Activated CD8-positive, alpha-beta memory T cell treated with anti-CD3 and anti-CD28 coated beads for 36 hours (primary cell): ENCODE results near the gene NCAPD2. TPM values are rescaled to one million over a fixed set of nuclear protein-coding genes. Genes with fewer than 3 reads are reported as not detected.

Experiments
- CTCF ChIA-PET: fragments of 350-600 bp; sonication (Branson Sonifier 250); formaldehyde crosslinking; loops from one replicate; lab custom pipeline; 2021; ENCODE audit warnings: antibody characterized with exemption; lab: Charles Lee
- POLR2A ChIA-PET: fragments of 350-600 bp; sonication (Branson Sonifier 250); formaldehyde crosslinking; loops from one replicate; lab custom pipeline; 2021; ENCODE audit warnings: antibody characterized with exemption; lab: Charles Lee
- total RNA-seq, 2 experiments: library from RNA; stranded (reverse); gene quantifications; one replicate each; pipeline ENCODE4 v1.2.3, GENCODE V29; 2021

The NCAPD2 gene, protein sequence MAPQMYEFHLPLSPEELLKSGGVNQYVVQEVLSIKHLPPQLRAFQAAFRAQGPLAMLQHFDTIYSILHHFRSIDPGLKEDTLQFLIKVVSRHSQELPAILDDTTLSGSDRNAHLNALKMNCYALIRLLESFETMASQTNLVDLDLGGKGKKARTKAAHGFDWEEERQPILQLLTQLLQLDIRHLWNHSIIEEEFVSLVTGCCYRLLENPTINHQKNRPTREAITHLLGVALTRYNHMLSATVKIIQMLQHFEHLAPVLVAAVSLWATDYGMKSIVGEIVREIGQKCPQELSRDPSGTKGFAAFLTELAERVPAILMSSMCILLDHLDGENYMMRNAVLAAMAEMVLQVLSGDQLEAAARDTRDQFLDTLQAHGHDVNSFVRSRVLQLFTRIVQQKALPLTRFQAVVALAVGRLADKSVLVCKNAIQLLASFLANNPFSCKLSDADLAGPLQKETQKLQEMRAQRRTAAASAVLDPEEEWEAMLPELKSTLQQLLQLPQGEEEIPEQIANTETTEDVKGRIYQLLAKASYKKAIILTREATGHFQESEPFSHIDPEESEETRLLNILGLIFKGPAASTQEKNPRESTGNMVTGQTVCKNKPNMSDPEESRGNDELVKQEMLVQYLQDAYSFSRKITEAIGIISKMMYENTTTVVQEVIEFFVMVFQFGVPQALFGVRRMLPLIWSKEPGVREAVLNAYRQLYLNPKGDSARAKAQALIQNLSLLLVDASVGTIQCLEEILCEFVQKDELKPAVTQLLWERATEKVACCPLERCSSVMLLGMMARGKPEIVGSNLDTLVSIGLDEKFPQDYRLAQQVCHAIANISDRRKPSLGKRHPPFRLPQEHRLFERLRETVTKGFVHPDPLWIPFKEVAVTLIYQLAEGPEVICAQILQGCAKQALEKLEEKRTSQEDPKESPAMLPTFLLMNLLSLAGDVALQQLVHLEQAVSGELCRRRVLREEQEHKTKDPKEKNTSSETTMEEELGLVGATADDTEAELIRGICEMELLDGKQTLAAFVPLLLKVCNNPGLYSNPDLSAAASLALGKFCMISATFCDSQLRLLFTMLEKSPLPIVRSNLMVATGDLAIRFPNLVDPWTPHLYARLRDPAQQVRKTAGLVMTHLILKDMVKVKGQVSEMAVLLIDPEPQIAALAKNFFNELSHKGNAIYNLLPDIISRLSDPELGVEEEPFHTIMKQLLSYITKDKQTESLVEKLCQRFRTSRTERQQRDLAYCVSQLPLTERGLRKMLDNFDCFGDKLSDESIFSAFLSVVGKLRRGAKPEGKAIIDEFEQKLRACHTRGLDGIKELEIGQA (N-terminal part only)
- 100 to 1,000 TPM; 120 to 121 TPM for total RNA-seq

DNA sequence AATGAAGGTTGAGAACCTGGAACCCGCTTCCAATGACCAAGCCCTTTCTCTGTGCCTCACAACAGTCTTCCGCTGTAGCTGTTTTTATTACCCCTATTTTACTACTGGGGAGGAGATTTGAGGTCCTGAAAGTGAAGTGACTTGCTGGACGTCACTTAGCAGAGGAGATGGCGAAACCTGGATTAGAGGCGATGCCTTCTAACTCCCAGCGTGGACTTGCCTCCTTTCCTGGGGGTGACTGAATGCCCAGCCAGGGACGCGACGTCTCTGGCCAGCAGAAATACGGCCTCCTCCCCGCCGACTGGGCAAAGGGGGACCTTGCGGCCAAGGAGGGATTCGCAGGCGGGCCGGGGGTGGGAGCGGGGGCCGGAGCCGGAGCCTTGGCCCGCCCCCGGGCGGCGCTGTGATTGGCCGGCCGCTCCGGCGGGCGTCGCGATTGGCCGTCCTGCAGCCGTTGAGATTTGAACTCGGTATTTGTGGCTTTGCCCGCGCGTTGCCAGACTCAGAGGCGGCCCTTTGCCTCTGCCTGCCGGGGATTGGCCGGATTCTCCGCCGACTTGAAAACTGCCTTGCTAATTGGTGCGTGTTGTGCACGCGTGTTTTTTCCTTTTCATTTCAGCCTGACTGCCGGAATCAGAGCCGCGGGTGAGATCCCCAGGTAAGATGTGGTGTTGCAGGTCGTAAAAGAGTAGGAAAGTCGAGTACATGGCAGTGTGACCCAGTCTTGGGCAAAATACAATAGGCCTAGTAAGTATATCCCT lies at the start of gene NCAPD2:
NCAPD2 (plus strand) TSS at position 606 of the 761 bp plus-strand sequence. CDS start 997 bp downstream, outside the sequence.
- ChIA-PET CTCF (interaction anchor here (0.8 to 1.9 kb wide), 7 partner anchors 20 to 70 kb away, joined by 3 to 6 read pairs (median 5); no protein-coding TSS in a partner anchor), POLR2A (interaction anchor here (0.5 to 2.0 kb wide), 14 partner anchors 9 to 374 kb away, joined by 3 to 16 read pairs (median 4); partner anchors contain the start of genes GAPDH, TPI1 and VAMP1)

DNA sequence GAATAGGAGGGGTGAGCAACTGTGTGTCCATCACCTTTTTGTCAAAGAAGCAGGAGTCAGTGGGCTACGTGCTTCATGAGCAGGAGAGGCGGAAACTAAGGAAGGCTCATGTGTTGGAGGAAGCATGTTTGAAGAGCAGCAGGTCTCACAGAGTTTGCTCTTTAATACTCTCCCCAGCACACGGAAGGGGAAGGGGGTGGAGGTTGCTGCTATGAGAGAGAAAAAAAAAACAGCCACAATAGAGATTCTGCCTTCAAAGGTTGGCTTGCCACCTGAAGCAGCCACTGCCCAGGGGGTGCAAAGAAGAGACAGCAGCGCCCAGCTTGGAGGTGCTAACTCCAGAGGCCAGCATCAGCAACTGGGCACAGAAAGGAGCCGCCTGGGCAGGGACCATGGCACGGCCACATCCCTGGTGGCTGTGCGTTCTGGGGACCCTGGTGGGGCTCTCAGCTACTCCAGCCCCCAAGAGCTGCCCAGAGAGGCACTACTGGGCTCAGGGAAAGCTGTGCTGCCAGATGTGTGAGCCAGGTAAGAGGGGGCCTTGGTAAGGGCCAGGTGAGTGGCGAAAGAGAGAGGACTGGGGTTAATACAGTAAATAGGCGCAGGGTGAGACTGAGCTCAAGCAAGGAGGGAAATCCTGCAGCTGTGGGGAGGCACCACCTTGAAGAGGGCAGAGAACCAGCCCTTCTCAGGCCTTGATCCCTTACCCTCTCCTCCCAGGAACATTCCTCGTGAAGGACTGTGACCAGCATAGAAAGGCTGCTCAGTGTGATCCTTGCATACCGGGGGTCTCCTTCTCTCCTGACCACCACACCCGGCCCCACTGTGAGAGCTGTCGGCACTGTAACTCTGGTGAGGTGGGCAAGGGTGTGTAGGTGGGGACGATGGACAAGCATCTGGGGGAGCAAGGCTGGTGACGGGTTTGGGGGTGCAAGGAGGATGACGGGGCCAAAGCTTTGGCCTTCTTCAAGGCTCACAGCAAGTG lies 48.9 kb upstream of the NCAPD2 start, which contains the start of gene CD27:
CD27 (plus strand) TSS at position 252 of the 985 bp plus-strand sequence; CDS start at position 393, 141 bp downstream.
- CTCF ChIA-PET, result interaction anchor here (0.9 to 6.7 kb wide), 6 partner anchors 9 to 108 kb away, joined by 3 to 77 read pairs (median 7); no protein-coding TSS in a partner anchor
- POLR2A ChIA-PET, result interaction anchor here (0.6 to 5.0 kb wide), 10 partner anchors 11 to 163 kb away, joined by 3 to 52 read pairs (median 13); partner anchors contain the start of genes GAPDH and VAMP1

DNA sequence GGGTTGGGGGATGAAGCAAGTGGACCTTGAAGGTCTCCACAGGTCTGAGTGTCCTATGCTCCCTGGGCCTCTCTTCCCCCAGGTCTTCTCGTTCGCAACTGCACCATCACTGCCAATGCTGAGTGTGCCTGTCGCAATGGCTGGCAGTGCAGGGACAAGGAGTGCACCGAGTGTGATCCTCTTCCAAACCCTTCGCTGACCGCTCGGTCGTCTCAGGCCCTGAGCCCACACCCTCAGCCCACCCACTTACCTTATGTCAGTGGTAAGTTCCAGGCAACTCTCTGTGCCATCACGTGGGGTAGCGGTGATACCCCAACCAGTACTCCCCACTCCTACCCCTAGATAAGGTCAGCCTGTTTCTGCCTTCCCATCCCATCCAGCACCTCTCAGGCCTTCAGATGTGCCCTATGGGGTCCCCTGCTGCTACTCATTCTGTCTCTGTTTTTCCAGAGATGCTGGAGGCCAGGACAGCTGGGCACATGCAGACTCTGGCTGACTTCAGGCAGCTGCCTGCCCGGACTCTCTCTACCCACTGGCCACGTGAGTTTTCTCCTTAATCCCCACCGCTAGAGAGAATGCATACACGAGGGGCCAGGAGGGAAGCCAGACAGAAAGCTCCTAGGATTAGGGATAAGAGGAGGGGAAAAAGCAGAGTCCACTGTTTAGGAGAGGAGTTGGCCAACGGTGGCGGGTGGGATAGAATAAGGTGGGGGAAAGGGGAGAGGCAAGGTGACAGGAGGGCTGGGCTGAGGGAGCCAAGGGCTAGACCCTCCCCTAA lies 43.6 kb upstream of the NCAPD2 start:
- CTCF ChIA-PET, result interaction anchor here (1.0 to 3.7 kb wide), 5 partner anchors 11 to 115 kb away, joined by 3 to 19 read pairs (median 6); no protein-coding TSS in a partner anchor
- POLR2A ChIA-PET, result interaction anchor here (1.1 to 3.9 kb wide), 3 partner anchors 11 to 20 kb away, joined by 3 to 53 read pairs (median 12); partner anchors contain the start of gene VAMP1

DNA sequence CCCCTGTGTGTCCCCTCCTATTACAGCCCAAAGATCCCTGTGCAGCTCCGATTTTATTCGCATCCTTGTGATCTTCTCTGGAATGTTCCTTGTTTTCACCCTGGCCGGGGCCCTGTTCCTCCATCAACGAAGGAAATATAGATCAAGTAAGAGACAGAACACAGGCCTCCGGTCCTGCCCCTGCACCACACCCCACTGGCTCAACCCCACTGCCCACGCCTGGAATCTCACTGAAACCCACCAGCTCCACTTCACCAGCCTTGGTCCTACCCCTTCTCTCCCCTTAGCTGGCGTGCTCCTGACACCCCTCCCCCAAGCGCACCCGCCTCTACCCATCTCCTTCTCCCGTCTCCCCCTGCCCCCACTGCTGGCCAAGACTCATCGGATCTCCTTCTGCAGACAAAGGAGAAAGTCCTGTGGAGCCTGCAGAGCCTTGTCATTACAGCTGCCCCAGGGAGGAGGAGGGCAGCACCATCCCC lies 43.0 kb upstream of the NCAPD2 start:
- CTCF ChIA-PET, result interaction anchor here (1.2 to 3.7 kb wide), 4 partner anchors 11 to 20 kb away, joined by 4 to 19 read pairs (median 8); partner anchors contain the start of gene VAMP1
- POLR2A ChIA-PET, result interaction anchor here (0.8 to 3.9 kb wide), 12 partner anchors 8 to 302 kb away, joined by 3 to 53 read pairs (median 5); partner anchors contain the start of genes GAPDH, MLF2 and VAMP1

DNA sequence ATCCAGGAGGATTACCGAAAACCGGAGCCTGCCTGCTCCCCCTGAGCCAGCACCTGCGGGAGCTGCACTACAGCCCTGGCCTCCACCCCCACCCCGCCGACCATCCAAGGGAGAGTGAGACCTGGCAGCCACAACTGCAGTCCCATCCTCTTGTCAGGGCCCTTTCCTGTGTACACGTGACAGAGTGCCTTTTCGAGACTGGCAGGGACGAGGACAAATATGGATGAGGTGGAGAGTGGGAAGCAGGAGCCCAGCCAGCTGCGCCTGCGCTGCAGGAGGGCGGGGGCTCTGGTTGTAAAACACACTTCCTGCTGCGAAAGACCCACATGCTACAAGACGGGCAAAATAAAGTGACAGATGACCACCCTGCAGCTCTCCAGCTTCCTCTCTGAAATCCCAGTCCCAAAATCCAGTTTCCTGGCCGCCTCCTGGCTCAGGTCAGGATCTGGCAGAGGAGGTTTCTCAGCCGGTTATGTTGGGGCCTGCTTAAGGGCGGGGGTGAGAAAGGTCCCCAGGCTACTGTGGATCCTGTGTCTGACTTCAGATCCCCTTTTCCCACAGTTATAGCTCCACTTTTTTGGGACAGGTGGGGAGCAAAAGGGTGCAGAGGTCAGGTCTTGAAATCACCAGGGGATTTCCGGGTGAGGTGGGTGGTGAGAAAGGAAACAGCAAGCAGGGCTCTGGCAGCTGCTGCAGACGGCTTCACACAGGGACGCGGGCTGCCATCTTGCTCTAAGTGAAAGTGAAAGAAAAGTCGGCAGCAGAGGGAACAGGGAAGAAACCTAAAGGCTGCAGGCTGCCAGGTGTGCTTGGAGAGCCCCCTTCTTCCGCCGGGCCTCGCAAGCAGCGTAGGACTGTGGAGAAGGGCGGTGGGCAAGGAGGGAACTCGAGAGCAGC lies 42.3 kb upstream of the NCAPD2 start, which contains the start of gene TAPBPL:
TAPBPL (plus strand) TSS at position 695 of the 897 bp plus-strand sequence. CDS start 207 bp downstream, outside the sequence.
- ChIA-PET CTCF (interaction anchor here (0.6 to 3.7 kb wide), 10 partner anchors 8 to 319 kb away, joined by 3 to 19 read pairs (median 4); partner anchors contain the start of gene VAMP1), POLR2A (interaction anchor here (0.6 to 3.9 kb wide), 19 partner anchors 8 to 302 kb away, joined by 3 to 53 read pairs (median 4); partner anchors contain the start of genes GAPDH, MLF2 and VAMP1)

DNA sequence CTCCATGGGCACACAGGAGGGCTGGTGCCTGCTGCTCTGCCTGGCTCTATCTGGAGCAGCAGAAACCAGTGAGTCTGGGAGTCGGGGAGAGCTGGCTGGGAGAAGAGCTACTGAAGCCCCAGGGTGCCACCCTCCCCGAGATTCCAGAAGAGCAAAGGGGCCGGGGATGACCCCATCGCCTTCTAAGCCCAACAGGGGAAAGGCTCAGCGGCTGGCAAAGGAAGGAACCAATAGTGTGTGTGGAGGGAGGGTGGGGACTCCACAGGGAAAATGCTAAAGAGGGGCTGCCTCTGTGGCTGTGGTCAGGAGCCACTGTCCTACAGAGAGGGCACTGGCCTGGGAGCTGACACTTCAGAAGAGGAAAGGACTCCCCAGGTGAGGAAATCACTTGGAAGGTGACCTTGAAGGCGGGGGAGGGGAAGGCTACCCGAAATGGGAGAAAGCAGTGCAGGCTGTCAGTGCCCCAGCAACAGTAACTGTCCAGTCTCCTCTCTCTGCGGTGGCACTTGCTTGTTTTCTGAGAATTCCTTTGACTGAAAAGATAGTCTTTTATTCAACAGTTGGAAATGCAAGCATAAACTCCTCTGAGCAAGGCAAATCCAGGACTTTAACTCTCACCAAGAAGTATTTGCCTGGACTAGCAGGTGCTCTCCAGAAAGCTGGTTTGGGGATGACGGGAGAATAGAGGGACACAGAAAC lies 41.5 kb upstream of the NCAPD2 start:
- POLR2A ChIA-PET, result interaction anchor here (0.6 to 3.9 kb wide), 18 partner anchors 9 to 301 kb away, joined by 3 to 53 read pairs (median 4); partner anchors contain the start of genes GAPDH, MLF2 and VAMP1
- CTCF ChIA-PET, result interaction anchor here (0.6 to 3.7 kb wide), 16 partner anchors 8 to 319 kb away, joined by 3 to 19 read pairs (median 4); partner anchors contain the start of gene VAMP1

DNA sequence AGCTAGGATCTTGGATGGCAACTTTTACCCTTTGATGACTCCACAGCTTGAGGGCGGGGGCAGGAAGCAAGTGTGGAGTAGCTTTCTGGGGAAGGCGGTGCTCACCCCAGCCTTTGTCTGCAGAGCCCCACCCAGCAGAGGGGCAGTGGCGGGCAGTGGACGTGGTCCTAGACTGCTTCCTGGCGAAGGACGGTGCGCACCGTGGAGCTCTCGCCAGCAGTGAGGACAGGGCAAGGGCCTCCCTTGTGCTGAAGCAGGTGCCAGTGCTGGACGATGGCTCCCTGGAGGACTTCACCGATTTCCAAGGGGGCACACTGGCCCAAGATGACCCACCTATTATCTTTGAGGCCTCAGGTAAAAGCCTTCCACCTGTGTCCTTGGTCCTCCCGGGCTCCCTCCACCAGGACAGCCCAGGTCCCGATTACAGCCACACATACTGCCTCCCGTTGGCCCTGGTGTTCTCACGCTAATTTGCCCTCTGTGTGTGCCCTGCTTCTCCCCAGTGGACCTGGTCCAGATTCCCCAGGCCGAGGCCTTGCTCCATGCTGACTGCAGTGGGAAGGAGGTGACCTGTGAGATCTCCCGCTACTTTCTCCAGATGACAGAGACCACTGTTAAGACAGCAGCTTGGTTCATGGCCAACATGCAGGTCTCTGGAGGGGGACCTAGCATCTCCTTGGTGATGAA lies 40.8 kb upstream of the NCAPD2 start:
- ChIA-PET CTCF (interaction anchor here (0.9 to 3.7 kb wide), 9 partner anchors 8 to 27 kb away, joined by 3 to 19 read pairs (median 4); partner anchors contain the start of gene VAMP1), POLR2A (interaction anchor here (0.6 to 3.9 kb wide), 11 partner anchors 8 to 86 kb away, joined by 3 to 53 read pairs (median 5); partner anchors contain the start of genes GAPDH and VAMP1)

DNA sequence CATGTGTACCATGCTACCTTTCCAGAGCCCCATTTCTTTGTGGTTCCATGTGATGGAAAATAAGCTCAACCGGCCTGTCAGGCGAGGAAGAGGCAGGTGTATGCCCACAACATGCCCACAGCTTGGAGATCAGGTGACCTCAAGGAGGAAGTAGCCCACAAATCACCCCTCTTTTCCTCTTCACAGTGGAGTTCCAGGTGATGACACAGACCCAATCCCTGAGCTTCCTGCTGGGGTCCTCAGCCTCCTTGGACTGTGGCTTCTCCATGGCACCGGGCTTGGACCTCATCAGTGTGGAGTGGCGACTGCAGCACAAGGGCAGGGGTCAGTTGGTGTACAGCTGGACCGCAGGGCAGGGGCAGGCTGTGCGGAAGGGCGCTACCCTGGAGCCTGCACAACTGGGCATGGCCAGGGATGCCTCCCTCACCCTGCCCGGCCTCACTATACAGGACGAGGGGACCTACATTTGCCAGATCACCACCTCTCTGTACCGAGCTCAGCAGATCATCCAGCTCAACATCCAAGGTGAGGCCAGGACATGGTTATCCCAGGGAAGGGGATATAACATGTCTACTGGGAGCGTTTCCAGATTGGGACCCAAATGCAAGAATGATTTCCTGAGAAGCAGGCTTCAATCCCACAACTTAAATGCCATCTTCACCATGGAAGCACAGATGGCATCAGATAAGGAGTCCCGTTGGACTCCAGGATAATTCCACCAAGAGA lies 36.5 kb upstream of the NCAPD2 start:
- ChIA-PET CTCF (interaction anchor here (0.6 to 1.9 kb wide), 6 partner anchors 8 to 122 kb away, joined by 3 to 9 read pairs (median 4); partner anchors contain the start of gene CD27), POLR2A (interaction anchor here (0.6 to 2.1 kb wide), 3 partner anchors 12 to 77 kb away, joined by 5 to 17 read pairs (median 6); partner anchors contain the start of genes CD27 and GAPDH)

DNA sequence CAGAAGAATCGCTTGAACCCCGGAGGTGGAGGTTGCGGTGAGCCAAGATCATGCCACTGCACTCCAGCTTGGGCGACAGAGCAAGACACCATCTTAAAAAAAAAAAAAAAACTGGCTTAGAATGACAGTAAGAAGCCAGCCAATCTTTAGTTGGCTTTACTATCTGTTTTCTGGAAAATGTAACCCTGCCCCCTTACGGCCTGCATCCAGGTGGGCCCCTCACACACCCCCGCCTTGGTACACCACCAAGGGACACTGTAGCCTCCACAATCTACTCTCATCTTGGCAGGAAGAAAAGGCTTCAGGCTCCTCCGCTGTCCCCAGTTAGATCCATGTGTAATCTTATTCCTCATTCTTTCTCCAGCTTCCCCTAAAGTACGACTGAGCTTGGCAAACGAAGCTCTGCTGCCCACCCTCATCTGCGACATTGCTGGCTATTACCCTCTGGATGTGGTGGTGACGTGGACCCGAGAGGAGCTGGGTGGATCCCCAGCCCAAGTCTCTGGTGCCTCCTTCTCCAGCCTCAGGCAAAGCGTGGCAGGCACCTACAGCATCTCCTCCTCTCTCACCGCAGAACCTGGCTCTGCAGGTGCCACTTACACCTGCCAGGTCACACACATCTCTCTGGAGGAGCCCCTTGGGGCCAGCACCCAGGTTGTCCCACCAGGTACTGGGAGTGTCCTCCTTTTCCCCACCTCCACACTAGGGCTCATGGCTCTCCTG lies 35.5 kb upstream of the NCAPD2 start:
- POLR2A ChIA-PET, result interaction anchor here (0.6 to 2.1 kb wide), 4 partner anchors 12 to 35 kb away, joined by 4 to 17 read pairs (median 6); partner anchors contain the start of genes CD27 and VAMP1

DNA sequence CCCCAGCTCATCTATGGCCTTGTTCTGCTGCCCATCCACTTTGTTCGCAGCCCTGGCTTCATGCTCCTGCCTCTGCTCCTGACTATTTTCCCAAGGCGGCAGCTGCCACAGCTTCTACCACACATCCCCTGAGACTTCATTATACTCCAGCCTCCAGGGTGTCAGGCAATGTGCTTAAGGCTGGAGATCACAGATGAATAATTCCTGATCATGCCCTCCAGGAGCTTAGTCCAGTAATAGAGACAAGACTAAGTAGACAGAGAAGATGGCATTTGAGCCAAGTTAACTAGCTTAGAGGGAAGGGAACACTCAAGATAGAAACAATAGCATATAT lies 34.9 kb upstream of the NCAPD2 start:
- ChIA-PET POLR2A (interaction anchor here (0.6 to 1.2 kb wide), 4 partner anchors 11 to 34 kb away, joined by 3 to 7 read pairs (median 4); partner anchors contain the start of gene VAMP1), CTCF (interaction anchor here (0.7 to 7.7 kb wide), 3 partner anchors 14 to 35 kb away, joined by 3 to 77 read pairs (median 3); partner anchors contain the start of gene CD27)

More for the DNA sequence above, 35.5 kb upstream of the NCAPD2 start:
- CTCF ChIA-PET, result interaction anchor here (0.7 to 1.1 kb wide), 3 partner anchors 24 to 123 kb away, joined by 3 read pairs; no protein-coding TSS in a partner anchor
